GM12878 (cell line): Measurements from ENCODE around the gene ACSS1. TPM values are rescaled to one million over a fixed set of nuclear protein-coding genes. Genes with fewer than 3 reads are reported as not detected.

Experiments
- BCL11A ChIP-seq: IDR thresholded peaks from 2 replicates; pipeline ENCODE4 v1.6.1; 2011; ENCODE audit warnings: low read depth, low read length
- EED ChIP-seq: sonication (generic); IDR thresholded peaks from 2 replicates; pipeline ENCODE4 v1.6.1; 2016; ENCODE audit warnings: antibody characterized with exemption, low read depth
- EGR1 ChIP-seq, 2 experiments: IDR thresholded peaks; 1 replicate in 1 of 2; 2 replicates in 1 of 2; pipeline ENCODE4 v1.6.1; 2011 to 2012; ENCODE audit warnings: low read depth in 2 of 2, low read length in 2 of 2, borderline replicate concordance in 1 of 2, mild to moderate bottlenecking in 1 of 2, moderate library complexity in 1 of 2
- FOXK2 ChIP-seq: fragments of 450-650 bp; IDR thresholded peaks from 2 replicates; pipeline ENCODE4 v1.6.1; 2017; ENCODE audit warnings: mild to moderate bottlenecking, moderate library complexity
- IKZF2 ChIP-seq, 2 experiments: fragments of 450-650 bp; IDR thresholded peaks; 2 replicates each; pipeline ENCODE4 v1.6.1; 2017; ENCODE audit warnings: mild to moderate bottlenecking in 2 of 2, moderate library complexity in 2 of 2
- IRF4 ChIP-seq: IDR thresholded peaks from 2 replicates; pipeline ENCODE4 v1.6.1; 2011; ENCODE audit warnings: low read depth, low read length
- KDM1A ChIP-seq: fragments of 200-600 bp; sonication (generic); IDR thresholded peaks from 2 replicates; pipeline ENCODE4 v1.6.1; 2016; ENCODE audit warnings: borderline replicate concordance
- MXI1 ChIP-seq: fragments of 150-350 bp; IDR thresholded peaks from 2 replicates; pipeline ENCODE4 v1.6.1; 2011; ENCODE audit warnings: low read depth, mild to moderate bottlenecking, inconsistent platforms, low read length, improper control_type of control experiment
- MYC ChIP-seq: IDR thresholded peaks from 2 replicates; pipeline ENCODE4 v1.6.1; 2011; ENCODE audit warnings: mild to moderate bottlenecking, low read length, moderate library complexity, inconsistent platforms; ENCODE audit not compliant: insufficient read depth, insufficient replicate concordance, insufficient read length, severe bottlenecking
- NBN ChIP-seq: fragments of 450-650 bp; IDR thresholded peaks from 2 replicates; pipeline ENCODE4 v1.6.1; 2016
- NR2C1 ChIP-seq: fragments of 450-650 bp; IDR thresholded peaks from 2 replicates; pipeline ENCODE4 v1.6.1; 2017; ENCODE audit warnings: antibody characterized with exemption, mild to moderate bottlenecking, moderate library complexity
- NR2C2 ChIP-seq: IDR thresholded peaks from 2 replicates; pipeline ENCODE4 v1.6.1; 2011; ENCODE audit warnings: borderline replicate concordance, low read depth; ENCODE audit not compliant: control insufficient read depth, insufficient read length
- POLR2A ChIP-seq: IDR thresholded peaks from 2 replicates; pipeline ENCODE4 v1.6.1; 2011; ENCODE audit warnings: low read depth, mild to moderate bottlenecking, low read length
- SMAD5 ChIP-seq: IDR thresholded peaks from 2 replicates; pipeline ENCODE4 v1.6.1; 2016; ENCODE audit warnings: antibody characterized with exemption, low read depth
- SRF ChIP-seq, 2 experiments: IDR thresholded peaks; 2 replicates each; pipeline ENCODE4 v1.6.1; 2011; ENCODE audit warnings: low read depth in 2 of 2, low read length in 2 of 2, mild to moderate bottlenecking in 1 of 2, moderate library complexity in 1 of 2
- TBL1XR1 ChIP-seq: IDR thresholded peaks from 2 replicates; pipeline ENCODE4 v1.6.1; 2012; ENCODE audit warnings: low read depth, low read length, improper control_type of control experiment
- USF1 ChIP-seq: IDR thresholded peaks from 2 replicates; pipeline ENCODE4 v1.6.1; 2011; ENCODE audit warnings: borderline replicate concordance, low read depth, mild to moderate bottlenecking, moderate library complexity, mixed read lengths, low read length; ENCODE audit not compliant: insufficient read depth; ENCODE audit errors: extremely low read length
- YY1 ChIP-seq: IDR thresholded peaks from 2 replicates; pipeline ENCODE4 v1.6.1; 2011; ENCODE audit warnings: low read depth, mild to moderate bottlenecking, low read length
- polyA plus RNA-seq, 11 experiments: library from polyadenylated mRNA; depleted of rRNA in 4 of 11; unstranded in 6 of 11; stranded (reverse) in 5 of 11; fragments of >200 nt; fragmentation: Nextera tagmentation in 4 of 11; fragmentation: Illumina TruSeq in 1 of 11; extraction: Ambion mirVana in 4 of 11; extraction: Trizol in 1 of 11; gene quantifications; 1 replicate in 1 of 11; 2 replicates in 10 of 11; pipeline versions ENCODE4 v1.2.1 to v1.2.3, GENCODE V29; 2011 to 2016; ENCODE audit warnings: inconsistent platforms in 2 of 11, missing spikeins in 2 of 11, low read depth in 1 of 11
- total RNA-seq, 4 experiments: library from RNA; depleted of rRNA in 3 of 4; stranded (reverse); fragments of >200 nt in 3 of 4; fragmentation: Illumina TruSeq in 1 of 4; extraction: Trizol in 1 of 4; gene quantifications; 2 replicates each; pipeline versions ENCODE4 v1.2.1 to v1.2.3, GENCODE V29; 2013 to 2021
- TF ChIP-seq, protein P1 (sequence below): fragments of 450-650 bp; IDR thresholded peaks from 2 replicates; pipeline ENCODE4 v1.6.1; 2017; ENCODE audit warnings: mild to moderate bottlenecking, moderate library complexity
- TF ChIP-seq, protein P2 (sequence below): fragments of 450-650 bp; conservative IDR thresholded peaks from 2 replicates; pipeline ENCODE4 v1.6.1; 2017; ENCODE audit warnings: mild to moderate bottlenecking, moderate library complexity
- TF ChIP-seq, protein P3 (sequence below): fragments of 450-650 bp; IDR thresholded peaks from 2 replicates; pipeline ENCODE4 v1.6.1; 2017; ENCODE audit warnings: borderline replicate concordance

The ACSS1 gene
- total and polyA plus RNA-seq, 10 of the 15 experiments (the other 5 are each of a cell fraction or from before 2014, with no cell fraction given) = 1.3 to 44.9 (median 31.1) TPM

GRCh38 chr20:25058051-25058846, at the start of gene ACSS1 (continued):
- TF ChIP-seq, protein P1, sequence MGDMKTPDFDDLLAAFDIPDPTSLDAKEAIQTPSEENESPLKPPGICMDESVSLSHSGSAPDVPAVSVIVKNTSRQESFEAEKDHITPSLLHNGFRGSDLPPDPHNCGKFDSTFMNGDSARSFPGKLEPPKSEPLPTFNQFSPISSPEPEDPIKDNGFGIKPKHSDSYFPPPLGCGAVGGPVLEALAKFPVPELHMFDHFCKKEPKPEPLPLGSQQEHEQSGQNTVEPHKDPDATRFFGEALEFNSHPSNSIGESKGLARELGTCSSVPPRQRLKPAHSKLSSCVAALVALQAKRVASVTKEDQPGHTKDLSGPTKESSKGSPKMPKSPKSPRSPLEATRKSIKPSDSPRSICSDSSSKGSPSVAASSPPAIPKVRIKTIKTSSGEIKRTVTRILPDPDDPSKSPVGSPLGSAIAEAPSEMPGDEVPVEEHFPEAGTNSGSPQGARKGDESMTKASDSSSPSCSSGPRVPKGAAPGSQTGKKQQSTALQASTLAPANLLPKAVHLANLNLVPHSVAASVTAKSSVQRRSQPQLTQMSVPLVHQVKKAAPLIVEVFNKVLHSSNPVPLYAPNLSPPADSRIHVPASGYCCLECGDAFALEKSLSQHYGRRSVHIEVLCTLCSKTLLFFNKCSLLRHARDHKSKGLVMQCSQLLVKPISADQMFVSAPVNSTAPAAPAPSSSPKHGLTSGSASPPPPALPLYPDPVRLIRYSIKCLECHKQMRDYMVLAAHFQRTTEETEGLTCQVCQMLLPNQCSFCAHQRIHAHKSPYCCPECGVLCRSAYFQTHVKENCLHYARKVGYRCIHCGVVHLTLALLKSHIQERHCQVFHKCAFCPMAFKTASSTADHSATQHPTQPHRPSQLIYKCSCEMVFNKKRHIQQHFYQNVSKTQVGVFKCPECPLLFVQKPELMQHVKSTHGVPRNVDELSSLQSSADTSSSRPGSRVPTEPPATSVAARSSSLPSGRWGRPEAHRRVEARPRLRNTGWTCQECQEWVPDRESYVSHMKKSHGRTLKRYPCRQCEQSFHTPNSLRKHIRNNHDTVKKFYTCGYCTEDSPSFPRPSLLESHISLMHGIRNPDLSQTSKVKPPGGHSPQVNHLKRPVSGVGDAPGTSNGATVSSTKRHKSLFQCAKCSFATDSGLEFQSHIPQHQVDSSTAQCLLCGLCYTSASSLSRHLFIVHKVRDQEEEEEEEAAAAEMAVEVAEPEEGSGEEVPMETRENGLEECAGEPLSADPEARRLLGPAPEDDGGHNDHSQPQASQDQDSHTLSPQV = 0 out of 2 replicates have a peak, but pooled peaks have one; percentile 25
- 0 out of 2 replicates have a peak, but pooled peaks have one; percentile 5 for TF ChIP-seq YY1
- TF ChIP-seq SMAD5 = peak; percentile 61; the same call in 1 of the 2 replicates
- TF ChIP-seq NBN = peak; percentile 78; the same call in 1 of the 2 replicates
- peak in 1 of 2 experiments; percentile 60; a peak in 2 of 4 replicates for TF ChIP-seq IKZF2 (IDR thresholded peaks at IDR 0.05)
- TF ChIP-seq NR2C1 = no peak
- TF ChIP-seq, protein P2, sequence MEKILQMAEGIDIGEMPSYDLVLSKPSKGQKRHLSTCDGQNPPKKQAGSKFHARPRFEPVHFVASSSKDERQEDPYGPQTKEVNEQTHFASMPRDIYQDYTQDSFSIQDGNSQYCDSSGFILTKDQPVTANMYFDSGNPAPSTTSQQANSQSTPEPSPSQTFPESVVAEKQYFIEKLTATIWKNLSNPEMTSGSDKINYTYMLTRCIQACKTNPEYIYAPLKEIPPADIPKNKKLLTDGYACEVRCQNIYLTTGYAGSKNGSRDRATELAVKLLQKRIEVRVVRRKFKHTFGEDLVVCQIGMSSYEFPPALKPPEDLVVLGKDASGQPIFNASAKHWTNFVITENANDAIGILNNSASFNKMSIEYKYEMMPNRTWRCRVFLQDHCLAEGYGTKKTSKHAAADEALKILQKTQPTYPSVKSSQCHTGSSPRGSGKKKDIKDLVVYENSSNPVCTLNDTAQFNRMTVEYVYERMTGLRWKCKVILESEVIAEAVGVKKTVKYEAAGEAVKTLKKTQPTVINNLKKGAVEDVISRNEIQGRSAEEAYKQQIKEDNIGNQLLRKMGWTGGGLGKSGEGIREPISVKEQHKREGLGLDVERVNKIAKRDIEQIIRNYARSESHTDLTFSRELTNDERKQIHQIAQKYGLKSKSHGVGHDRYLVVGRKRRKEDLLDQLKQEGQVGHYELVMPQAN = no peak; the same call in 1 of the 2 replicates
- peak; percentile 30; the same call in 1 of the 2 replicates for TF ChIP-seq FOXK2
- peak; percentile 3; the same call in 1 of the 2 replicates for TF ChIP-seq TBL1XR1
- TF ChIP-seq IRF4 = 0 out of 2 replicates have a peak, but pooled peaks have one; percentile 38
- peak; percentile 34 for TF ChIP-seq MYC
- peak; percentile 10; the same call in 1 of the 2 replicates for TF ChIP-seq MXI1
- no peak for TF ChIP-seq NR2C2
- peak; percentile 54 for TF ChIP-seq USF1
- peak; percentile 83 for TF ChIP-seq POLR2A
- TF ChIP-seq BCL11A = no peak
- TF ChIP-seq EGR1 (IDR thresholded peaks at IDR 0.05; ENCODE audit: borderline replicate concordance in 1 of 2, low read depth in 2 of 2, low read length in 2 of 2) = 0 out of 3 replicates have a peak, but pooled peaks of 1 of the 2 experiments have one; percentile 10
- TF ChIP-seq, protein P3, sequence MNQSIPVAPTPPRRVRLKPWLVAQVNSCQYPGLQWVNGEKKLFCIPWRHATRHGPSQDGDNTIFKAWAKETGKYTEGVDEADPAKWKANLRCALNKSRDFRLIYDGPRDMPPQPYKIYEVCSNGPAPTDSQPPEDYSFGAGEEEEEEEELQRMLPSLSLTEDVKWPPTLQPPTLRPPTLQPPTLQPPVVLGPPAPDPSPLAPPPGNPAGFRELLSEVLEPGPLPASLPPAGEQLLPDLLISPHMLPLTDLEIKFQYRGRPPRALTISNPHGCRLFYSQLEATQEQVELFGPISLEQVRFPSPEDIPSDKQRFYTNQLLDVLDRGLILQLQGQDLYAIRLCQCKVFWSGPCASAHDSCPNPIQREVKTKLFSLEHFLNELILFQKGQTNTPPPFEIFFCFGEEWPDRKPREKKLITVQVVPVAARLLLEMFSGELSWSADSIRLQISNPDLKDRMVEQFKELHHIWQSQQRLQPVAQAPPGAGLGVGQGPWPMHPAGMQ = no peak
- TF ChIP-seq SRF (IDR thresholded peaks at IDR 0.05; ENCODE audit: low read depth in 2 of 2, low read length in 2 of 2) = no peak
- peak; percentile 75 for TF ChIP-seq EED
- no peak for TF ChIP-seq KDM1A
